CD8-positive, alpha-beta memory T cell (primary cell): ENCODE measurements around the gene HYLS1. TPM values are rescaled to one million over a fixed set of nuclear protein-coding genes. Genes with fewer than 3 reads are reported as not detected.
"Not testable (repeated sequence)": the region's sequence is repeated elsewhere in the genome, so short reads cannot be mapped to it uniquely, and the experiment has no call there.

Source experiments
- CTCF ChIA-PET: fragments of 350-600 bp; sonication (Branson Sonifier 250); formaldehyde crosslinking; loops from one replicate; lab custom pipeline; 2021; ENCODE audit warnings: antibody characterized with exemption; lab: Charles Lee
- POLR2A ChIA-PET: fragments of 350-600 bp; sonication (Branson Sonifier 250); formaldehyde crosslinking; loops from one replicate; lab custom pipeline; 2021; ENCODE audit warnings: antibody characterized with exemption; lab: Charles Lee
- DNase-seq, 5 donors: peaks; one replicate each; pipeline versions ENCODE4 v3.0.0 to v3.0.0-alpha.2; 2020 to 2022; ENCODE audit warnings: mixed read lengths in 1 of 5
- H3K27ac ChIP-seq: one replicate; pipeline ENCODE4 v1.7.0; 2013; ENCODE audit warnings: low read depth, mild to moderate bottlenecking, low read length, moderate library complexity
- H3K27me3 ChIP-seq: 2 replicates; pipeline ENCODE4 v1.7.0; 2013; ENCODE audit warnings: low read length, mild to moderate bottlenecking; ENCODE audit not compliant: insufficient read depth, poor library complexity, severe bottlenecking
- H3K36me3 ChIP-seq: 2 replicates; pipeline ENCODE4 v1.7.0; 2013; ENCODE audit warnings: mild to moderate bottlenecking, low read length, moderate library complexity; ENCODE audit not compliant: insufficient read depth
- H3K4me1 ChIP-seq: 2 replicates; pipeline ENCODE4 v1.7.0; 2013; ENCODE audit warnings: mild to moderate bottlenecking, low read length, moderate library complexity; ENCODE audit not compliant: insufficient read depth
- H3K4me3 ChIP-seq: 2 replicates; pipeline ENCODE4 v1.7.0; 2013; ENCODE audit warnings: mild to moderate bottlenecking, low read length
- H3K9me3 ChIP-seq: 2 replicates; pipeline ENCODE4 v1.7.0; 2013; ENCODE audit warnings: mild to moderate bottlenecking, low read length
- H3K27ac Mint-ChIP-seq, 8 donors: one replicate each; pipeline ENCODE4 v1.8.0; 2020 to 2021; ENCODE audit warnings: mixed read lengths in 8 of 8, mild to moderate bottlenecking in 6 of 8, inconsistent platforms in 3 of 8, moderate library complexity in 3 of 8
- H3K27me3 Mint-ChIP-seq, 2 donors: one replicate each; pipeline ENCODE4 v1.8.0; 2020 to 2021; ENCODE audit warnings: mixed read lengths in 2 of 2, mild to moderate bottlenecking in 1 of 2, moderate library complexity in 1 of 2
- H3K36me3 Mint-ChIP-seq, 3 donors: one replicate each; pipeline ENCODE4 v1.8.0; 2020 to 2021; ENCODE audit warnings: mixed read lengths in 3 of 3, inconsistent platforms in 1 of 3, mild to moderate bottlenecking in 1 of 3
- H3K4me1 Mint-ChIP-seq, 3 donors: one replicate each; pipeline ENCODE4 v1.8.0; 2020 to 2021; ENCODE audit warnings: mixed read lengths in 3 of 3, inconsistent platforms in 1 of 3, mild to moderate bottlenecking in 1 of 3
- H3K4me3 Mint-ChIP-seq, 7 donors: one replicate each; pipeline ENCODE4 v1.8.0; 2020 to 2021; ENCODE audit warnings: mixed read lengths in 7 of 7, mild to moderate bottlenecking in 6 of 7, moderate library complexity in 4 of 7, inconsistent platforms in 2 of 7
- H3K9me3 Mint-ChIP-seq, 5 donors: one replicate each; pipeline ENCODE4 v1.8.0; 2020 to 2022; ENCODE audit warnings: mixed read lengths in 5 of 5, mild to moderate bottlenecking in 3 of 5, moderate library complexity in 2 of 5, inconsistent platforms in 1 of 5
- polyA plus RNA-seq: library from polyadenylated mRNA; unstranded; fragments of 300-500 nt; fragmentation: Illumina TruSeq; gene quantifications from one replicate; pipeline ENCODE4 v1.2.3, GENCODE V29; 2021
- total RNA-seq, 2 experiments: library from RNA; stranded (reverse); gene quantifications; one replicate each; pipeline ENCODE4 v1.2.3, GENCODE V29; 2021

HYLS1 gene, protein sequence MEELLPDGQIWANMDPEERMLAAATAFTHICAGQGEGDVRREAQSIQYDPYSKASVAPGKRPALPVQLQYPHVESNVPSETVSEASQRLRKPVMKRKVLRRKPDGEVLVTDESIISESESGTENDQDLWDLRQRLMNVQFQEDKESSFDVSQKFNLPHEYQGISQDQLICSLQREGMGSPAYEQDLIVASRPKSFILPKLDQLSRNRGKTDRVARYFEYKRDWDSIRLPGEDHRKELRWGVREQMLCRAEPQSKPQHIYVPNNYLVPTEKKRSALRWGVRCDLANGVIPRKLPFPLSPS
- total RNA-seq (1 to 10 TPM; 7.3 to 8.1 TPM), polyA plus RNA-seq (6.9 TPM)

DNA sequence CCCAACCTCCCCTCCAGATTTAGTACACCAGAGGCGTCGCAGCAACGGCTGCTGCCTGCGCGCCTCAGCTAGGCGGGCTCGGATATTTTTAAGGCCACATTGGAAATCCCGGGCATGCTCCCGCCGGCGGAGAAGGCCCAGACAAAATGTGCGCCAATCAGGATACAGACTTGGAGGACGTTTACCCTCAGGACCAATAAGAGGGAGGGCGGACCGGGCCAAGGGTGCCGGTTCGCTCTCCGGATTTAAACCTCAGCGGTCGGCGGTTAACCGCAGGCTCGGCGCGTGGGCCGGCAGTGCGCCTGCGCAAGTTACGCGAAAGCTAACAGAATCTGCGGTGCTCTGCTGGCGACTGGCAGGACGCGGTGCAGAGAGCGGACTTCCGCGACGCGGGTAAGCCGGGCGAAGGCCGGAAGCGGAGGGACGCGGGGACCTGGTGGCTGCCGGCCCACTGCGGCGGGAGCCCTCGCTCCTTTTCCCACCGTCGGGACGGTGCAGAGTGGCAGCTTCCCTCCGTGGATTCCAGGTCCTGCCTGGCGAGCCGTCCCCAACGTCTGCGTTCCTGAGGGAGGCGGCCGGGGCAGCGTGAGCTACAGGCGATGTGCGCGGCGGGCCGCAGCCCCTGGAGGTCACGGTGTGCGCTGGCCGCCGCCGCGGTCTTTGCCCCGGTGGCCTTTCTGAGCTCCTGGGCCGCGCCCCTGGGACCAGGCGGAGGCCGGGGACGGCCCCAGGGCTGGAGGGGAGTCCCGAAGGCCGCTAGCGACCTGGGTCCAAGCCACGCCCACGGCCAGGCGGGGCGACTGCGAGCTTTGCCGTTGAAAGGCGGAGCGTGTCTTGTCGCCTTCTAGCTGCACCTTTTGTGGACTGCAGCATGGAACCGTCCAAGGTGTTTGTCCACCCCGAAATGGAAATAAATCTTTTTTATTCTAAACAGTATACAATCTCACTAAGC is at the start of gene HYLS1:
Gene HYLS1, plus strand, starts transcription at position 296 of the 952 bp plus-strand sequence. CDS start 11,701 bp downstream, outside the sequence.
- Histone ChIP-seq H3K9me3 (no peaks in the 10 kb centered on the region), H3K36me3 (no peaks in the 10 kb centered on the region), H3K4me3 (peak within 1 kb of the TSS; percentile 79), H3K27me3 (no peaks in the 10 kb centered on the region), H3K27ac (peak within 1 kb of the TSS; percentile 72), H3K4me1 (peaks cover 11% of the 10 kb centered on the region)
- peaks cover 25 to 35% (median 34%) of the 10 kb centered on the region in 3 donors for H3K4me1 Mint-ChIP-seq
- H3K36me3 Mint-ChIP-seq = peaks cover 1 to 20% (median 7%) of the 10 kb centered on the region in 3 donors
- peaks cover 0 to 4% of the 10 kb centered on the region in 2 donors for H3K27me3 Mint-ChIP-seq
- peaks cover 0 to 4% (median 2%) of the 10 kb centered on the region in 5 donors for H3K9me3 Mint-ChIP-seq
- ChIA-PET POLR2A (interaction anchor here (1.0 to 2.2 kb wide), 5 partner anchors 16 to 396 kb away, joined by 3 to 25 read pairs (median 4); partner anchors contain the start of genes DDX25, EI24, PUS3 and STT3A), CTCF (interaction anchor here (0.7 to 2.5 kb wide), 7 partner anchors 8 to 318 kb away, joined by 3 to 12 read pairs (median 4); partner anchors contain the start of genes EI24 and PUS3)
- peak; percentile 91 to 96 (median 96) for DNase-seq
- peak within 1 kb of the TSS; percentile 89 to 97 (median 94) for H3K4me3 Mint-ChIP-seq
- H3K27ac Mint-ChIP-seq = peak within 1 kb of the TSS; percentile 93 to 99 (median 96)

DNA sequence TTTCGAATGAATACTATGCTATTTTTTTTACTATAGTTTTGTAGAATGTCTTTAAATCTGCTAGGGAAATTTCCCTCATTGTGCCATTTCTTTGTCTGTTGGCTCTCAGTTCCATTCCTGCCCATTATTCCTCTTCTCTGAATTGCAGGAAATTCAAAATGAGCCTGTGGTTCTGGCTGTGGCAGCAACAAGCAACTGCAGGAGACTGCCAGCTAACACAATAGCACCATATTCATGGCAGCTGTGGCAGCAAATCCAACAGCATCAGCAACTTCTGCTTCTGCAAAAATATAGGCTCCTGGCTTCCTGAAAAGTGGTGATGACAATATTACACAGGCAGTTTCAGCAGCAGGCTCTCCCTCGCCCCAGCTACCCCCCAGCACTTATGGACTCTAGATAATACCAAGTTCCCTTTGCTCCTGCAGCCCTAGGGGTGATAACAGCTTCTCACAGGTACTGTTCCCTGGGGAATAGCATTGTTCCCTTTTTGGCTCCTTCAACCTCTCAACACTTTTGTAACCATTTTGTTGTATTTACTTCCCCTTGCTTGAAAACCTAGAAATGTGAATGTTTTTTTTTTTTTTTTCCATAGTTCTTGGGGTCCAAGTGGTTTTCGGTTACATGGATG is 45.0 kb upstream of the HYLS1 start:
- no peak overlapping the region for H3K27ac Mint-ChIP-seq
- peaks cover 13 to 34% (median 22%) of the 10 kb centered on the region in 5 donors for H3K9me3 Mint-ChIP-seq
- Histone ChIP-seq H3K27ac (no peak overlapping the region), H3K4me3 (no peak overlapping the region), H3K36me3 (no peaks in the 10 kb centered on the region), H3K4me1 (no peaks in the 10 kb centered on the region), H3K27me3 (no peaks in the 10 kb centered on the region), H3K9me3 (no peaks in the 10 kb centered on the region)
- H3K4me3 Mint-ChIP-seq = no peak overlapping the region
- peaks cover 0 to 10% (median 0%) of the 10 kb centered on the region in 3 donors for H3K36me3 Mint-ChIP-seq
- ChIA-PET CTCF (no interaction called here), POLR2A (no interaction called here)
- H3K27me3 Mint-ChIP-seq = peaks cover 8 to 43% of the 10 kb centered on the region in 2 donors
- no peaks in the 10 kb centered on the region for H3K4me1 Mint-ChIP-seq
- no peak for DNase-seq

DNA sequence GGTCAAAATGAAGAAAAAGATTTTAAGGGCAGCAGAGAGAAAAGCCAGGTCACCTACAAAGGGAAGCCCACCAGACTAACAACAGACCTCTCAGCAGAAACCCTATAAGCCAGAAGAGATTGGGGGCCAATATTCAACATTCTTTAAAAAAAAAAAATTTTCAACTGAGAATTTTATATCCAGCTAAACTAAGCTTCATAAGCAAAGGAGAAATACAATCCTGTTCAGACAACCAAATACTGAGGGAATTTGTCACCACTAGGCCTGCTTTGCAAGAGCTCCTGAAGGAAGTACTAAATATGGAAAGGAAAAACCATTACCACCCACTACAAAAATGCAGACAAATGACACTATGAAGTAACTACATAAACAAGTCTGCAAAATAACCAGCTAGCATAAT is 41.3 kb upstream of the HYLS1 start:
- no peak overlapping the region for H3K27ac Mint-ChIP-seq
- no peaks in the 10 kb centered on the region for H3K4me1 Mint-ChIP-seq
- Histone ChIP-seq H3K27me3 (no peaks in the 10 kb centered on the region), H3K36me3 (no peaks in the 10 kb centered on the region), H3K9me3 (no peaks in the 10 kb centered on the region), H3K4me3 (no peak overlapping the region), H3K4me1 (no peaks in the 10 kb centered on the region), H3K27ac (no peak overlapping the region)
- no peak for DNase-seq
- peaks cover 0 to 10% (median 0%) of the 10 kb centered on the region in 3 donors for H3K36me3 Mint-ChIP-seq
- ChIA-PET CTCF (no interaction called here), POLR2A (no interaction called here)
- peaks cover 23 to 41% (median 26%) of the 10 kb centered on the region in 5 donors for H3K9me3 Mint-ChIP-seq
- no peak overlapping the region for H3K4me3 Mint-ChIP-seq
- H3K27me3 Mint-ChIP-seq = peaks cover 8 to 25% of the 10 kb centered on the region in 2 donors

DNA sequence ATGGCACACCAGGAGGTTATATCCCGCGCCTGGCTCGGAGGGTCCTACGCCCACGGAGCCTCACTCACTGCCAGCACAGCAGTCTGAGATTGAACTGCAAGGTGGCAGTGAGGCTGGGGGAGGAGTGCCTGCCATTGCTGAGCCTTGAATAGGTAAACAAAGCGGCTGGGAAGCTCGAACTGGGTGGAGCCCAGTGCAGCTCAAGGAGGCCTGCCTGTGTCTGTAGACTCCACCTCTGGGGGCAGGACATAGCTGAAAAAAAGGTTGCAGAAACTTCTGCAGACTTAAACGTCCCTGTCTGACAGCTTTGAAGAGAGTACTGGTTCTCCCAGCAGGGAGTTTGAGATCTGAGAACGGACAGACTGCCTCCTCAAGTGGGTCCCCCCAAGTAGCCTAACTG is 29.8 kb upstream of the HYLS1 start:
- DNase-seq, H3K27me3 ChIP-seq, H3K4me3 Mint-ChIP-seq, H3K27ac Mint-ChIP-seq, H3K4me1 ChIP-seq, H3K9me3 ChIP-seq, POLR2A ChIA-PET, CTCF ChIA-PET, H3K36me3 Mint-ChIP-seq, H3K36me3 ChIP-seq, H3K27ac ChIP-seq, H3K4me1 Mint-ChIP-seq, H3K4me3 ChIP-seq: not testable (repeated sequence)
- Mint-ChIP-seq H3K9me3 (peaks cover 9 to 25% (median 10%) of the 10 kb centered on the region in 5 donors), H3K27me3 (peaks cover 16 to 41% of the 10 kb centered on the region in 2 donors)

DNA sequence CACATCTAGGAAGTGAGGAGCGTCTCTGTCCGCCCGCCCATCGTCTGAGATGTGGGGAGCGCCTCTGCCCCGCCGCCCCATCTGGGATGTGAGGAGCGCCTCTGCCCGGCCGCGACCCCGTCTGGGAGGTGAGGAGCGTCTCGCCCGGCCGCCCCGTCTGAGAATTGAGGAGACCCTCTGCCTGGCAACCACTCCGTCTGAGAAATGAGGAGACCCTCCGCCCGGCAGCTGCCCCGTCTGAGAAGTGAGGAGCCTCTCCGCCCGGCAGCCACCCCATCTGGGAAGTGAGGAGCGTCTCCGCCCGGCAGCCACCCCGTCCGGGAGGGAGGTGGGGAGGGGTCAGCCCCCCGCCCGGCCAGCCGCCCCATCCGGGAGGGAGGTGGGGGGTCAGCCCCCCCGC is 24.7 kb upstream of the HYLS1 start:
- H3K4me1 Mint-ChIP-seq, H3K4me3 ChIP-seq, H3K36me3 ChIP-seq, H3K27me3 Mint-ChIP-seq, H3K27ac Mint-ChIP-seq, H3K36me3 Mint-ChIP-seq, CTCF ChIA-PET, H3K4me3 Mint-ChIP-seq, H3K9me3 ChIP-seq, H3K27me3 ChIP-seq, H3K27ac ChIP-seq, H3K4me1 ChIP-seq, DNase-seq, POLR2A ChIA-PET: not testable (repeated sequence)
- peaks cover 4 to 12% (median 7%) of the 10 kb centered on the region in 5 donors for H3K9me3 Mint-ChIP-seq

DNA sequence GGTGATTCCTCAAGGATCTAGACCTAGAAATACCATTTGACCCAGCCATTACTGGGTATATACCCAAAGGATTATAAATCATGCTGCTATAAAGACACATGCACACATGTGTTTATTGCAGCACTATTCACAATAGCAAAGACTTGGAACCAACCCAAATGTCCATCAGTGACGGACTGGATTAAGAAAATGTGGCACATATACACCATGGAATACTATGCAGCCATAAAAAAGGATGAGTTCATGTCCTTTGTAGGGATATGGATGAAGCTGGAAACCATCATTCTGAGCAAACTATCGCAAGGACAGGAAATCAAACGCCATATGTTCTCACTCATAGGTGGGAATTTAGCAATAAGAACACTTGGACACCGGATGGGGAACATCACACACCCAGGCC is 22.1 kb upstream of the HYLS1 start:
- H3K36me3 Mint-ChIP-seq, H3K4me1 ChIP-seq, H3K27ac ChIP-seq, H3K4me1 Mint-ChIP-seq, CTCF ChIA-PET, H3K27me3 ChIP-seq, H3K9me3 ChIP-seq, H3K36me3 ChIP-seq, H3K4me3 ChIP-seq, POLR2A ChIA-PET, H3K27ac Mint-ChIP-seq, H3K4me3 Mint-ChIP-seq, DNase-seq, H3K9me3 Mint-ChIP-seq: not testable (repeated sequence)
- peaks cover 0 to 12% of the 10 kb centered on the region in 2 donors for H3K27me3 Mint-ChIP-seq

DNA sequence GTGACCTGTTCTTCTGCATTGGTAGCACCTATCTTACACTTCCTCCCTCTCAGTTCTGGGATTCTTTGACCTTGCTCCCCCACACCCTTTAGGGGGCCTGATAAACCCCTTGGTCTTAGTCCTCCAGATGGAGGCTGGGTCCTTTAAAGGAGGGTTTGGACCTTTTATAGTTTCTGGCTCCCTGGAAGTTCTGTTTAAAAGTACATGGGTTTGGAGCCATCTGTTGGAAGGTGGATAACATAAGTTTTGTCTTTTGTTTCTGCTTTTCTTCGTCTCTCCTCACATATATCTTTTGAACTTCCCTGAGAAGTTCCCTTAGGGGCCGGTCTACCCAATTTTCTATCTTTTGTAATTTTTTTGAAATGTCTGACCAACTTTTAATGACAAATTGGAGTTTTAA is 17.9 kb upstream of the HYLS1 start:
- no peak for DNase-seq
- no peaks in the 10 kb centered on the region for H3K9me3 ChIP-seq
- Mint-ChIP-seq H3K4me1 (peaks cover 0 to under 1% (median 0%) of the 10 kb centered on the region in 3 donors), H3K36me3 (peaks cover 0 to 6% (median 0%) of the 10 kb centered on the region in 3 donors), H3K27ac (no peak overlapping the region), H3K27me3 (peaks cover 4 to 18% of the 10 kb centered on the region in 2 donors), H3K9me3 (peaks cover 0 to 4% (median 3%) of the 10 kb centered on the region in 5 donors), H3K4me3 (no peak overlapping the region)
- no peak overlapping the region for H3K4me3 ChIP-seq
- no peaks in the 10 kb centered on the region for H3K4me1 ChIP-seq
- ChIA-PET POLR2A (no interaction called here), CTCF (no interaction called here)
- H3K27ac ChIP-seq = no peak overlapping the region
- no peaks in the 10 kb centered on the region for H3K36me3 ChIP-seq
- no peaks in the 10 kb centered on the region for H3K27me3 ChIP-seq
